ENCODE data around the gene ARHGAP5.

Gene ARHGAP5

GRCh38 chr14:32208490-32208889 lies 131.4 kb downstream of the ARHGAP5 start:
- DNase-seq (ENCODE audit: low read depth, low spot score) = no peak
